K562 treated with DMSO at 1 percent for 4 hours (cell line): ENCODE data around the gene HESX1. TPM values are rescaled to one million over a fixed set of nuclear protein-coding genes. Genes with fewer than 3 reads are reported as not detected.

Experiments
- total RNA-seq: library from RNA; unstranded; fragments of 300-600 nt; gene quantifications from 2 replicates; pipeline ENCODE4 v1.2.3, GENCODE V29; 2022; ENCODE audit not compliant: insufficient read depth

The HESX1 gene
- not detected in 2 replicates for total RNA-seq

GRCh38 chr3:57199895-57200297, at the start of gene HESX1:
TSS of gene HESX1 (minus strand) at chr3:57199978. CDS start at chr3:57199918, 60 bp downstream.

GRCh38 chr3:57227204-57227929, 27.6 kb upstream of the HESX1 start, which contains the start of gene APPL1:
TSS of gene APPL1 (plus strand) at chr3:57227729. CDS start at chr3:57227884, 155 bp downstream.

GRCh38 chr3:57164657-57165573, 34.9 kb downstream of the HESX1 start, which contains the start of gene IL17RD:
TSS of gene IL17RD (minus strand) at chr3:57165353. CDS start at chr3:57165286, 67 bp downstream.

Other genes with a start within 250 kb of the HESX1 start
- gene SPATA12, start 139.3 kb downstream of the HESX1 start, total RNA-seq, result not detected in 2 replicates
- not detected in 2 replicates for gene IL17RD, start 34.6 kb downstream of the HESX1 start, total RNA-seq
- gene APPL1, start 27.8 kb upstream of the HESX1 start, total RNA-seq, result 4.4 and 5.3 TPM in 2 replicates
- gene ASB14, start 92.7 kb upstream of the HESX1 start, total RNA-seq, result not detected in 2 replicates